Posterior vena cava (tissue), 2 donors: ENCODE data around the gene MBD6. TPM values are rescaled to one million over a fixed set of nuclear protein-coding genes. Genes with fewer than 3 reads are reported as not detected.
"Not testable (repeated sequence)": the region's sequence is repeated elsewhere in the genome, so short reads cannot be mapped to it uniquely, and the experiment has no call there.

Experiments
- DNase-seq: peaks from one replicate; pipeline ENCODE4 v3.0.0-alpha.2; 2020; ENCODE audit warnings: low spot score
- intact Hi-C, 2 donors: fragments of 100-400 bp; cut with DNase I; formaldehyde crosslinking; loops; one replicate each; pipeline versions ENCODE4 v1.14.1 to v1.14.2; 2022 to 2023
- total RNA-seq, 2 donors: library from RNA; stranded (reverse); fragmentation: NEBNext Ultra II Directional; extraction: Animal tissue kit (Norgen Biotek cat#: 25700); gene quantifications; one replicate each; pipeline ENCODE4 v1.2.1, GENCODE V29; 2021
- donor health status: DM: yes; HTN: yes; CAD: no.
- donor health status: DM: yes; HTN: yes; CAD: no.

MBD6 gene
- total RNA-seq, 2 donors from 2014 or later: 46.5 to 49.1 TPM

DNA sequence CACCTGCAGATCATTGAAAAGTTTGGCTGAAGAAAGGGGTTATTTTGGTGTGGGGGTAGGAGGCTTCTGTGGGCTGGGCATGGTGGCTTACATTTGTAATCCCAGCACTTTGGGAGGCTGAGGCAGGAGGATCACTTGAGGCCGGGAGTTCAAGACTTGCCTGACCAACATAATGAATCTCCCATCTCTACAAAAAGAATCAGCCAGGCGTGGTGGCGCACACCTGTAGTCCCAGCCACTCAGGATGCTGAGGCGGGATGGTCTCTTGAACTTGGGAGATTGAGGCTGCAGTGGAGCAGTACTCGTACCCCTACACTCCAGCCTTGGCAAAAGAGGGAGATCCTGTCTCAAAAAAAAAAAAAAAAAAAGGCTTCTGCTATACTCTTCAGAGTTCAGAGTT is 9.4 kb upstream of the MBD6 start:
- intact Hi-C loops: no loop called here
- no peak for DNase-seq

GRCh38 chr12:57513677-57514076 is 8.9 kb upstream of the MBD6 start:
- DNase-seq, intact Hi-C loops: not testable (repeated sequence)

GRCh38 chr12:57514246-57514645 is 8.4 kb upstream of the MBD6 start:
- DNase-seq, intact Hi-C loops: not testable (repeated sequence)

- intact Hi-C loops: no loop called here
- DNase-seq: no peak
These were observed 7.8 kb upstream of the MBD6 start for GRCh38 chr12:57514720-57515407.

DNA sequence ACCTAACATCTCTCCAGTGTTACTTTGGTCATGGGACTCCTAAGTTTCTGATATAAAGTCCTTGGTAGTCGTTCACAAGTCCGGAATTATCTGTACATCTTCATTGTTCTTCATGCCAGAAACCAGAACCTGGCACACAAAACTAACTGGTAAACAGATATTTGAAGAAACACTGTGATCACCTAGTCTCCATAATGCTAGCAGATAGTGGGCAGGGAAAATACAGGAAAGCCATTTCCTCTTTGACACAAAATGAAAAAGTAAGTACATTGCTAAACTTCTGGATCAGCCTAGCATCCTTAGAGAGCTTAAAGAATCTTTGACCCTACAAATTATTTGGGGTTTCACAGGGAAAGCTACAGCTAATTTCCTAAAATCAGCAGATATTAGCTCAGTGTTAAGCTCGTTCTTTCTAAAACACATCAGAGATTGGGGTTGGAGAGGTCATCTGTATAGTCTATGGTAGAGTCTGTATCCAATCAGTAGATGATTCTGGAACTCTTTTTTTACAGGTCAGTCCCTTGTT is 7.2 kb upstream of the MBD6 start:
- DNase-seq: no peak
- intact Hi-C loops: no loop called here

DNA sequence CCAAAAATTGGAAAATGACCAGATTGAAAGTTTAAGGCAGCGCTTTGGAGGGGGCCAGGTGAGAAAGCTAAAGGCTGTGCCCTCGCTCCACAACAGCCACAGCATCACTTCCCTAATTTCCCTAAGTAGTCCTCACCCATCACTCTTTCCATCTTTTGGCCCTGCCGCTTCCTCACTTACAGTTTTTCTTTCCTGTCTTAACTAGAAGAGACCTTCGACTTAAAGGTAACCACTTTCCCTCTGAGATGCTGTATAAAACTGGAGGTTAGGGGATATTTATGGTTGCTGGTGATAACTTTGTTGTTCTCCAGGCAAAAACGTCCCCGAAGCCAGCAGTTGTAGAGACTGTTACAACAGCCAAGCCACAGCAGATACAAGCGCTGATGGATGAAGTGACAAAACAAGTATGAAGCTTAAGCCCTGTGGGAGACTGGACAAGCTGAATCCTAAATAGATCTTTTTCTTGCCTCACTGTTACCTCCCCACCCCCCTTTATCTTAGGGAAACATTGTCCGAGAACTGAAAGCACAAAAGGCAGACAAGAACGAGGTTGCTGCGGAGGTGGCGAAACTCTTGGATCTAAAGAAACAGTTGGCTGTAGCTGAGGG is 6.6 kb upstream of the MBD6 start:
- DNase-seq: no peak
- intact Hi-C loops: no loop called here

- intact Hi-C loops: no loop called here
- no peak for DNase-seq
These were observed 5.9 kb upstream of the MBD6 start for GRCh38 chr12:57516617-57517153.

DNA sequence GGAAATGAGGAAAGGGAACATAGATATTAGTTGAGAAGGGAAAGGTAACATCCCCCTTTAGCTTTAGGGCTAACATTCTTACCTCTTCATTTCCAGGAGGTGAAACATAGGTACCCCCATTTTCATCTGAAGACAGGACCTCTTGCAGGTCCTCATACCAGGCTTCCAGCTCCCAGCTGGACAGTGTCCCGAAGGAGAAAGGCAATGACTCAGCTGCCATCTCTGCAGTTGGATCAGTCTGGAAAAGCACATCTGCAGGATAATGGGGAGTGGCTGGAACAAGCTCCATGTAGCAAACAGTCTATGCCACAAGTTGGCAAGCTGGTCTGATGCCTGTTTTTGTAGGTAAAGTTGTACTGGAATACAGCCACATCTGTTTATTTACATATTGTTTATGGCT is 5.4 kb upstream of the MBD6 start:
- intact Hi-C loops: no loop called here
- DNase-seq: no peak

GRCh38 chr12:57517718-57518117 is 4.9 kb upstream of the MBD6 start:
- intact Hi-C loops, DNase-seq: not testable (repeated sequence)

DNA sequence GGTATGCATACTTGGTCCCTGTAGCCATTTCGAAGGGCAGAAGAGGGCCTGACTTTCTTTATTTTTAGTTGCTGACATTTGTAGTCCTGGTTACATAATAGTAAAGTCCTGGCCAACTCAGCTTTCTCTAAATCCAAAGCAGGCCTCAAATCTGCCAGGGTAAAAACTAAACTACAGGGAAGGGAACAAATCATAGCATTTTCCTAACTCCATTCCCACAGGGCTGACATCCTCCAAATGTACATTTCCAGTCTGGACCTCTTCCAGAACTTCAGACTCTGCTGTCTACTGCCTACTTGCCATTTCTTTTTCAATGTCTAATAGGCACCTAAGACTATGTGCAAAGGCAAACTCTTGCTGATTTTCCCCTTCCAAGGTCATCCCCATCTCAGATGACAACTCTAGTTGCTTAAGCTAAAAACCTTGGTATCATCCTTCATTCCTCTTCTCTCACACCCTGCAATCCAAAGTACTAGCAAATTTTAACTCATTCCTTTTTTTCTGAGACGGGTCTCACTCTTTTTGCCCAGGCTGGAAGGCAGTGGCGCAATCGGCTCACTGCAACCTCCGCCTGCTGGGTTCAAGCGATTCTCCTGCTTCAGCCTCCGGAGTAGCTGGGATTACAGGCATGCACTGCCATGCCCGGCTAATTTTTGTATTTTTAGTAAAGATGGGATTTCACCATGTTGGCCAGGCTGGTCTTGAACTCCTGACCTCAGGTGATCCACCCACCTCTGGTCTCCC is 4.3 kb upstream of the MBD6 start:
- intact Hi-C loops: no loop called here
- no peak for DNase-seq

DNA sequence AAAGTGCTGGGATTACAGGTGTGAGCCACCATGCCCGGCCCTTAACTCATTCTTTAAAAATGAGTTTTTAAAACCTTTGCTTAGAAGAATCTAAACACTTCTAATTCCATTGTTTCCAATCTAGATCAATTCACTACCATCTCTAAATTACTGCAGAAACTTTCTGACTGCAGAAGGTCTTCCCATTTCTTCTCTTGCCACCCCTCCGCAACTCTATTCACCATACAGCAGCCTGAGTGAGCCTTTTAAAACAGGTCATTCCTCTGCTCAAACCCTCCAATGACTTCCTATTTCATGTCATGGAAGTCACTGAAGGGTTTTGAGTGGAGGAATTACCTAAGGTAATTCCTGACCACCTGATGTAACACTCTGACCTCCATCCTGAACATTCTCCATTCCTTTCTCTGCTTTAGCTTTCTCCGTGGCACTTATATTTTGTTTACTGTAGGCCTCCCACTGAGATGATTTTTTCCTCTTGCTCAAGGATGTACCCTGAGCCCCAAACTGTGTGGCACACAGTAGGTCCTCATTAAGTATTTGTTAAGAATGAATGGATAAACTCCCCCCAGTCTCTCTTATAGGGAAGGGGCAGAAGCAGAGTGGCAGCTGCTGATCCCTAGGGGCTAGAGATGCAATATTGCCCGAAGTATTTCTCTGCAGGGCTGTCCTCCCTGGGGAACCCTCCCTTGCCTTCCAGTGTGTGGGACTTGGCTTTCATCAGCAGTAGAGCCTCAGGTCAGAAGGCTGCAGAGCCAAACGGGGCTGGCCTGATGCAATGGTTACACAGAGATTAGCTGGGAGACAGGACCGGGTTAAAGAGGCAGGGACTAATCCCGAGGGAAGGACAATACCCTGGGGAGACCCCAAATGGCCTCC is 3.5 kb upstream of the MBD6 start:
- intact Hi-C loops: no loop called here
- peak; percentile 83 for DNase-seq

DNA sequence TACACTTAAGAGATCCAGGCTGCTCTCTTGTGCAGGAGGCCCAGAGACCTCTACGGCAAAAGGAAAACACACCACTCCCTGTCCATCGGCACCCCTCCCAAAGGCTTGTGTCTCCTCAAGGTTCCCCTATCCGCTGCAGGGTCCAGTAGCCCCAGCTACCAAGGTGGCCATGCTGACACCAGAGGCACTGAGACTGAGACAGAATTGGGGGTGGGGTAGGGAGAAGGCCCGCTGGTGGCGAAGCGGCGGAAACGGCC is 2.9 kb upstream of the MBD6 start:
- intact Hi-C loops: no loop called here
- DNase-seq: no peak

DNA sequence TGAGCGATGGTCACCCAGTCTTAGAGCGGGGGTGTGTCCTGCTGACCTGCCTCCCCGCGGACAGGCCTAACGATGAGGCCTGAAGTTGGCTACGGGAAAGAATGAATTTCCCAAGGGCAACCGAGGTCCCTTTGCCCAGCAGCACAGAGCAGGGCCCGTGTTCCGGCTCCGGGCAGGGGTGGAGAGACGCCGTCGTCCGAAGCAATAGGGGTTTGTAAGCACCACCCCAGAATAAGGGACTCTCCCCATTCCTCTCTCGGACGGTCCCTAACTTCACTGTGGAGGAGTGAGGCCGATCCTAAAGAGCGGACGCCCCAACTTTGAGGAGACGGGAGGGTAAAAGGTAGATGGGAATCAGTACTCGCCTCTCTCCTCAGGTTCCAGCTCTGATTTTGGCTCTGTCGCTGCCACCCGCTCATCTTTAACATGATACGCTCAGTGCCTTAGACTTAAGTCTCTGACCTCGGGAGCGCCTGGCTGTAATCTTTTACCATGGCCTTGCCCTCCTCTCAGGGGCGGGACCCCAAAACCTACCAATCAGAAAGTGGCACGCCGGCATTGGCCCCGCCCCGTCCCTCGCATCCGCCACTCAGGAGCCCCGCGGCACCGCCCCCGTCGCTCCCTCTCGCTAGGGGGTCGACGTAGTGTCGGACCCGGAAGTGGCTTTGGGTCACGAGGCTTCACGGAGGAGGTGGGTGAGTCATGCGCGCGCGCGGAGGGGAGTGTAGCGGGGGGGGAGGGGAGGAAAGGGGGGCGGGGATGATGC is 2.4 kb upstream of the MBD6 start, which contains the start of gene DDIT3:
DDIT3 (minus strand) TSS at position 462 of the 766 bp plus-strand sequence. CDS start 3,108 bp downstream, outside the sequence.
- peak; percentile 100 for DNase-seq
- intact Hi-C loops: no loop called here

DNA sequence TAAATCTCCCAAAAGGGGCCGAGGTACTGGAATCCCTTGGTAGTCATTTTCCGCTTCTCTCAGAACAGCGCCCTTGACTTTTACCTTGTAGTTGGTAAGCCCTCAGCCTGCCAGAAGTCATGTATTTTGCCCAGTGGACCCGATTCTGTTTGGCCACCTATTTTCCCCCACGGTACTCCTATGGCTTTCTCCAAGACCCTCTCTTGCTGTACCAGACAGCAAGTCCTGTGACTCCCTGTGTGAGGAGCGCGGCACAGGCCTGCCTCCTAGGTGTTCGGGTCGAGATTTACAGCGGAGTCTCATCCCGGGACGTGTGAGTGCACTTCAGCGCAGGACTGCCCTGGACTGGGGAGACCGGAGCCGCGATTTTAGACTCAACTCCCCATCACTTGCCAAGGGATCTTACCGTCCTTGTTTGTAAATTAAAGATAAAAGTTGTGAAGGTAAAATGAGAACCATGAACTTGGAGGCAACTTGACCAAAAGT is 1.1 kb upstream of the MBD6 start:
- intact Hi-C loops: no loop called here
- no peak for DNase-seq

DNA sequence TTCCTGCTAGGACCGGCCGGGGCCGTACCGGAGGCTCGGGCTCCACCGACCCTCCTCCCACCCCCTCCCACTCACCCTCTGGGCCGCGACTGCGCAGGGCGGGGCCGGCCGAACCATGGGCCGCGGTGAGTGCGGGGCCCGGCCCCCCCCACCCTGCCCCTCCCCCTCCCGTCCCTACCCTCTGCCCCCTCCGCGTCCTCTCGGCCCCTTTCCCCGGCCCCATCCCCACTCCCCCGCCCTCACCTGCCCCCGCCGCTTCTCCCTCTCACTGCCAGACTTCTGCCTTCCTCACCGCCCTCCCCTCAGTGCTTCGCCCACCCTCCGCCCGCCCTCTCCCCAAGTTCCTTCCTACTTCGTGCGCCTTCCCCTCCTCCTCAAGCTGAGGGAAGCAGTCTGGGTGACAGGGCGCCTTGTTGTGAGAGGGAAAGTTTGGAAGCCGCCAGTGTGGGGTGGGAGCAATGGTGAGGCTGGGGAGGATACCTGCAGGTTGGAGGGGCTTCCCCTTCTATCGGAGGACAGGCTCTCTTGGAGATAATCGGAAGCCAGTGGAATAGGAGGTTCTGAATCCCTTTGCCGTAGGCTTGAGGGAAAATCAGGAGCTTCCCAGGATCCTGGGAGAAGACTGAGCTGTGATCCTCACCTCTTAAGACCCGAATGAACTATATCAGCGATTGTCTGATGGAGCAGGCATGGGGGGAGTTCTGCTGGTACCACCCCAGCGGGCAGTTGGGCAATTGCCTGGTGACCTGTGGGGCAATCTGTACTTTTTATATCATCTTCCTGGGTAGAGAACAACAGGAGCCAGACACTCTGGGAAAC is 472 bp downstream of the MBD6 start:
- intact Hi-C loops: no loop called here
- DNase-seq: peak; percentile 91

- intact Hi-C loops: no loop called here
- DNase-seq: no peak
These were observed 1.3 kb downstream of the MBD6 start for GRCh38 chr12:57523706-57524614.
